GM18519 (cell line): ENCODE measurements around the gene MID1.

ENCODE experiments used
- ATAC-seq: cut with Tn5 transposase; IDR thresholded peaks from one replicate; pipeline ENCODE4 v1.9.1; 2021; ENCODE audit warnings: mild to moderate bottlenecking, moderate library complexity; ENCODE audit not compliant: unreplicated experiment, low FRiP score

MID1 gene

GRCh38 chrX:10579112-10580011 lies 41.0 kb downstream of the MID1 start:
- no peak for ATAC-seq

- no peak for ATAC-seq
Observed at GRCh38 chrX:10578527-10578926, 41.9 kb downstream of the MID1 start.

- ATAC-seq, result no peak
Observed at GRCh38 chrX:10577853-10578252, 42.5 kb downstream of the MID1 start.

- ATAC-seq, result no peak
Observed at GRCh38 chrX:10576777-10577447, 43.5 kb downstream of the MID1 start.

GRCh38 chrX:10576186-10576585 lies 44.2 kb downstream of the MID1 start:
- ATAC-seq, result no peak

- no peak for ATAC-seq
Observed at GRCh38 chrX:10574663-10575062, 45.7 kb downstream of the MID1 start.

GRCh38 chrX:10571260-10571659 lies 49.1 kb downstream of the MID1 start:
- no peak for ATAC-seq

GRCh38 chrX:10570601-10571000 lies 49.8 kb downstream of the MID1 start:
- ATAC-seq, result no peak

GRCh38 chrX:10569946-10570345 lies 50.4 kb downstream of the MID1 start:
- ATAC-seq, result no peak

- no peak for ATAC-seq
Observed at GRCh38 chrX:10568428-10568827, 52.0 kb downstream of the MID1 start.

GRCh38 chrX:10567136-10567535 lies 53.2 kb downstream of the MID1 start:
- no peak for ATAC-seq

- ATAC-seq, result no peak
Observed at GRCh38 chrX:10566716-10567097, 53.7 kb downstream of the MID1 start.

GRCh38 chrX:10564484-10564883 lies 55.9 kb downstream of the MID1 start:
- no peak for ATAC-seq

- no peak for ATAC-seq
Observed at GRCh38 chrX:10557166-10557565, 63.2 kb downstream of the MID1 start.

- no peak for ATAC-seq
Observed at GRCh38 chrX:10556405-10556804, 64.0 kb downstream of the MID1 start.

GRCh38 chrX:10555846-10556245 lies 64.5 kb downstream of the MID1 start:
- ATAC-seq, result no peak

- no peak for ATAC-seq
Observed at GRCh38 chrX:10554612-10555270, 65.6 kb downstream of the MID1 start.

GRCh38 chrX:10549280-10549679 lies 71.1 kb downstream of the MID1 start:
- ATAC-seq, result no peak

- no peak for ATAC-seq
Observed at GRCh38 chrX:10548688-10549087, 71.7 kb downstream of the MID1 start.

GRCh38 chrX:10545882-10546281 lies 74.5 kb downstream of the MID1 start:
- no peak for ATAC-seq

- ATAC-seq, result no peak
Observed at GRCh38 chrX:10542586-10542985, 77.8 kb downstream of the MID1 start.
